Smooth muscle cell of bladder (primary cell): ENCODE results near the gene FAIM2. TPM values are rescaled to one million over a fixed set of nuclear protein-coding genes. Genes with fewer than 3 reads are reported as not detected.

Experiments used
- total RNA-seq: library from RNA; depleted of rRNA; stranded (reverse); fragments of >200 nt; gene quantifications from 2 replicates; pipeline ENCODE4 v1.2.3, GENCODE V29; 2014

Gene FAIM2
- total RNA-seq = 5.4 and 5.5 TPM in 2 replicates

DNA sequence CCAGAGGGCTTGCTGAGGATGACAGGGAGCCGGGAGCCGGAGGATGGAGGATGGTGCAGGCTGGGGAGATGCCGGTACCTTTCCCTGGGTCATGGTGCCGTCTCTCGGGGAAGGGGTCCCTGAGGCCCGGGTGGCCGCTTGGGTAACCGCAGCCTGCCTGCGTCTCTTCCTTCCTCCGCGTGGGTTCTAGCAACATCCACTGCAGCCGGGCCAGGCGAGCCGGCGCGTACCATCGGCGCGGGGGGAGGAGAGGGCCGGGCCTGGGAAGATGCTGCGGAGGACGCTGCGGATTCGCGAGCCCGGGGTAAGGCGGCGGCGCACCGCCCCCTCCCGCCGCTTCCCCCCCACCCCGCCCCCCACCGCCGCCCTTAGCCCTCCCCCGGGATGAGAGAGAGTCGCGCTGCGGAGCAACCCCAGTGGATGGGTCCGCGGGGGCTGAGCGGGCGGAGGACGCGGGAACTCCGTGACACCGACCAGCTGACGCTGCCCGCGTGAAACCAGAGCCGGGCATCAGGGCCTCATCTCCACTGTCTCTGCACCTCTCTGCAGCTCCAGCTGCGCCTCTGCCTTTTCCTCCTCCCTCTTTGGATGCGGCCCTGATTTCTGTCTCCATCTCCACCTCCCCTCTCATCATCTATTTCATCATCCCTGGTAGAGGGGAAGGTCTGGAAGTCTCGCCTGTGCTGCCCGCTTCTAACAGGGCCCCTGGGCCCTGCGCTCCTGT lies at the start of gene FAIM2:
TSS of gene FAIM2 (minus strand) at position 201 of the 724 bp plus-strand sequence. CDS start at position 93, 108 bp downstream.

DNA sequence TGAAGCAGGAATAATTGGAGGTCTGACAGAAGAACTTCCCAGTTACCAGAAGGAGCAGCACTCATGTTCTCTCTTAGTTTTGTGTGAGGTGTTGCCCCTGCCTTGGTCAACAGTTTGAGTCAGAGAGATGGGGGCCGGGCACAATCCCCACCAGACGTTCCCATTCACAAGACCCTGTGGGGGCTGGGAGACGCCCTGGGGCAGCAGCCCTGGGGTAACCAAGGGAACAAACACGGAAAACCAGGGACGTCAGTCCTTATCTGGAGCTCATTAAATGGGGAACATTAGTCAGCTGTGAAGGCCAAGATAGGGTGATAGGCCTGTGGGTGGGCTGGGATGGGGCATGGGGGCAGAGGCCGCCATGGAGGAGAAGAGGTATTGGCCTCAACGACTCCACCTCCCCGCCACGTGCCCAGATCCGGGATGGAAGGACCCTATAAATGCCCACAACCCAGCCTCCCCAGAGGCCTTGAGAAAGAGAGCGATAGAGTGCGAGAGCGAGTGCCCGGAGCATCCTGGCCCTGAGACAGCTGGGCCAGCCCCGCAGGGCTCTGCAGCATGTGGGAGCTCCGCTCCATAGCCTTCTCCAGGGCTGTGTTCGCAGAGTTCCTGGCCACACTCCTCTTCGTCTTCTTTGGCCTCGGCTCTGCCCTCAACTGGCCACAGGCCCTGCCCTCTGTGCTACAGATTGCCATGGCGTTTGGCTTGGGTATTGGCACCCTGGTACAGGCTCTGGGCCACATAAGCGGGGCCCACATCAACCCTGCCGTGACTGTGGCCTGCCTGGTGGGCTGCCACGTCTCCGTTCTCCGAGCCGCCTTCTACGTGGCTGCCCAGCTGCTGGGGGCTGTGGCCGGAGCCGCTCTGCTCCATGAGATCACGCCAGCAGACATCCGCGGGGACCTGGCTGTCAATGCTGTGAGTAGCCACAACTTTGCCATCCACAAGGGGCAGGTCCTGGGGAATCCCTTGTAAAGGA lies 46.9 kb upstream of the FAIM2 start, which contains the start of gene AQP2:
TSS of gene AQP2 (plus strand) at position 465 of the 979 bp plus-strand sequence. CDS start at position 559, 94 bp downstream.

DNA sequence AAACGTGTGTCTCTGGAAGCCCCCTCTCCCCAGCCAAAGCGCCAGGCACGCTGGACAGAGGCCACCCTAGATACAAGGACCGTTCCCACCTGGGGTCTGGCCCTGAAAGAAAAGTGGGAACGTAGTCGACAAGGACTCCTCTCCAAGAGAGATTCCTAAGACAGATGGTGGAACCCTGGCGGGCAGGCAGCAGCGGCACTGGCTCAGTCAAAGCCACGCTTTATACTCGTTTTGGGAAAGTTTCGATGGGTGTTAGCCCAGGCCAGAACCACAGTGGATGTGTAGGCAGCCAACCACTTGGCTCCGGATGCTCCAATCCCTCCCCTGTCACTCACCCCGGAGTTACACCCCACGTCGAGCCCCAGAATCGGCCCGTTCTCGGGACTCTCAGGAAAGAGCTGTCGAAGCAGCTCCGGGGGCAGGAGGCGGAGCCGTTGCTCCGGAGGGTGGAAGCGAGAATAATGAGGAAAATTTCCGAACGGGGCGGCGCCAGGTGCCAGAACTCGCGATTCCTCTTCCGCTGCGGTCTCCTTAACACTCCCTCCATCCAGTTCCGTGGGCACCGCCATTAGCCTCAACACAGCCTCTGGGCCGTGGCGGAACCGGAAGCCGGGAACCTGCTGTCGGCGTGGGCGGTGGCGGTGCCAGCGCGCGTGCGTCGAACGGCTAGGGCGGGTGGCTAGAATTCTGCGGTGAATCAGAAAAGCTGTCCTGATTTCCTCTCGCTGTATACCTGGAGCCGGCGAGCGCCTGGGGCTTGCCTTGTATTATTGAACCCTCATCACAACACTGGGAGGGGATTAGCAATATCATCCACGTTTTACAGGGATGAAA lies 61.0 kb downstream of the FAIM2 start, which contains the start of gene BCDIN3D:
TSS of gene BCDIN3D (minus strand) at position 588 of the 834 bp plus-strand sequence. CDS start at position 569, 19 bp downstream.

DNA sequence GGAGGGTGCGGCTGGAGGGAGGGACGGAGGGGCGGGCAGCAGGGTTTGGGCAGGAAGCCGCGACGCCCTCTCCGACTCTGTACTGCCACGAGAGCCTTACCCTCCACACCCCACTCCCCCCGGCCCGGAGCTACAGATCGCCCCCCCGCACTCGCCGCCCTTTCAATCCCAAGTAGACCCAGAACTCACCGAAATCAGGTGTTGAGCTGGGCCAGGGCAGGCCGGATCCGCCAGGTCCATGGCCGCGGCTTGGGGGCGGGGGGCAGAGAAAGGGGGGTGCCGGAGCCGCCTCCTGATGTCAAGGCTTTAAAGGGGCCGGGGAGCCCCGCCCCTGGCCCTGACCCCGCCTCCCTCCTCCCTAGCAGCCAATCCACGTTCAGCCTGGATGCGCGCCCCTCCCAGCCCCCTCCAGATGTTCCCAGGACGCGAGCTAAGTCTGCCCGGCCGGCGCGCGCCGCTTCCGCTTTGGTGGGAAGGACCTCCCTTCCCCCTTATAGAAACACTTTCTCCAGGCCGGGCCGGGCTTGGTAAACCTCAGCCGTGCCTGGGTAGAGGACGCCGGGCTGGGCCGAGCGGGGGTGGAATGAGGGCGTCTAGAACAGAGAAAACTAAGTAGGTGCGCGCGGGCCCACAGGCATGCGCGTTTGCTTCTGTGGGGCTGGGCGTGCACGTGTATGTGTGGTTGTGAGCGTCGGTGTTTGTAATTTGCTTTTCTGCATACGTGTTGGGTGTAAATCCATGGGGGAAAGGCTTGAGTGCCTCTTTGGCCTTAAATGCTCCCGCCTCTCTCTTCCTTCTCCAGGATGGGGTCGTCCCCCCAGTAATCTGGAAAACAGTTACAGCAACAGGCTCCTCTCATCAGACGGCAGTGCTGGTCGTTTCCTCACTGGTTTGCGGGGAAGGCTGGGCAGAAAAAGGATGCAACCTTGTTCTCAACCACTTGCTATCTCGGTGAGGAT lies 75.3 kb downstream of the FAIM2 start, which contains the start of gene NCKAP5L:
TSS of gene NCKAP5L (minus strand) at position 281 of the 959 bp plus-strand sequence. CDS start 24,369 bp downstream, outside the sequence.

Other genes with a start within 250 kb of the FAIM2 start
- gene FMNL3, start 196.5 kb downstream of the FAIM2 start, total RNA-seq = 13.9 TPM in 2 replicates
- 372 and 422 TPM in 2 replicates for gene TMBIM6, start 162.3 kb downstream of the FAIM2 start, total RNA-seq
- 14.6 and 16.1 TPM in 2 replicates for gene NCKAP5L, start 75.5 kb downstream of the FAIM2 start, total RNA-seq
- gene BCDIN3D, start 60.8 kb downstream of the FAIM2 start, total RNA-seq = 3.8 and 3.9 TPM in 2 replicates
- not detected in 2 replicates for gene AQP2, start 46.8 kb upstream of the FAIM2 start, total RNA-seq
- 0.09 TPM in 1 of 2 replicates, not detected in the other for gene AQP5, start 58.0 kb upstream of the FAIM2 start, total RNA-seq
- under 0.01 TPM in 1 of 2 replicates, not detected in the other for gene AQP6, start 69.0 kb upstream of the FAIM2 start, total RNA-seq
- gene RACGAP1, start 121.6 kb upstream of the FAIM2 start, total RNA-seq = 15.2 and 17.2 TPM in 2 replicates
- 2.1 and 4.6 TPM in 2 replicates for gene ASIC1, start 153.7 kb upstream of the FAIM2 start, total RNA-seq
- gene SMARCD1, start 181.4 kb upstream of the FAIM2 start, total RNA-seq = 15.7 and 16.8 TPM in 2 replicates
- not detected in 2 replicates for gene GPD1, start 200.1 kb upstream of the FAIM2 start, total RNA-seq
- gene COX14, start 208.3 kb upstream of the FAIM2 start, total RNA-seq = 43.2 and 62.7 TPM in 2 replicates